GM19025 (cell line): ENCODE data around the gene ZNF543.
"Not testable (repeated sequence)": the region's sequence is repeated elsewhere in the genome, so short reads cannot be mapped to it uniquely, and the experiment has no call there.

Source experiments
- ATAC-seq: cut with Tn5 transposase; IDR thresholded peaks from one replicate; pipeline ENCODE4 v1.9.1; 2021; ENCODE audit warnings: mild to moderate bottlenecking, low read depth, moderate library complexity; ENCODE audit not compliant: unreplicated experiment

ZNF543 gene

DNA sequence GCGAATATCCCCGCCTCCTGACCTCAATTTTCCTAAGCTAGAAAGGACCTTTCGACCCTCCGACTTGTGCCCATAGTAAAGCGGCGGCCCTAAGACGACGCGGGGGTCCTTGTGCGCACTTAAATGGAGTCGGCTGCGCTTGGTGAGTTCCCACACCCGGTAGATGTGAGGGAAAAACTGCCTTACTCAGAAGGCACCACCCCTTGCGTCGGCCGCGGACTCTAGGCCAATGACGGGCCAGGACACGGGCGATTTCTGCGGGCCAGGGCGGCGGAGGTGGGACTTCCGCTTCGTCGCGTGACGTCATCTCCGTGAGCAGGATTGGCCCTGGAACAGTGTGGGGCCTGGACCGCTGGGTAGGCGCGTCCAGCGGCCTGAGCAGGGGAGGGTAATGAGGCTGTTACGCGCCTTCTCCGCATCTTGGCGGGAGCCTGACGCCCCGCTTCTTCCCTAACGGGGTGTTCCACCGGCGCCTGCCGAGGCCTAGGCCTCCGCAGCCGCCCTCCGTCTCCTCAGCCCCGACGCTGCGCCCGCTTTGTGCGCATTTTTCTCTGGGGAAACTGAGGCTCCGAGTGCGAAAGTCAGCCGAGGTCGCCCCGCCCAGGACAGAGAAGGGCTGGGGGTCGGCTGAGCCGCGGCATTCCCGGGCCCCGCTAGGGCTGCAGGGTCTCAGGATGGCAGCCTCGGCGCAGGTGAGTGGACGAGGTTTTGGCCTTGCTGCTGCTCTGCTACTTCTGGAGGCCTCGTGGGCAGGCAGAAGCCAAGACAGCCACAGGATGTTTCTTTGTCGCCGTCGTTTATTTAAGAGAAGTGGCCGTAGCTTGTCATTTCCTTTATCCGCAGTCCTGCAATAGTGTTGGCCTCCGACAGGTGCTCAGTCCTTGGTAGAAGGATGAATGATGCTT is at the start of gene ZNF543:
Gene ZNF543 (plus strand): TSS at position 293 of the 905 bp plus-strand sequence. CDS start 382 bp downstream, at position 675.
- peak; percentile 99 for ATAC-seq

DNA sequence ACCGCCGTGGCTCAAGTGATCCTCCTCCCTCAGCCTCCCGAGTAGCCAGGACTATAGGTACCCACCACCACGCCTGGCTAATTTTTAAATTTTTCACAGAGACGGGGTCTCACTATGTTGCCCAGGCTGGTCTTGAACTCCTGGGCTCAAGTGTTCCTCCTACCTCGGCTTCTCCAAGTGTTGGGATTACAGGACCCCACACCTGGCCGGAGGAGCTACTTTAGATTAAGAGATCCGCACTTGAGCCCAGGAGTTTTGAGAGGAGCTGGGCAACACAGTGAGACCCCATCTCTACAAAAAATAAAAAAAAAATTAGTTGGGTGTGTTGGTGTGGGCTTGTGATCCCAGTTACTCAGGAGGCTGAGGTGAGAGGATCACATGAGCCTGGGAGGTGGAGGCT is 49.0 kb upstream of the ZNF543 start:
- ATAC-seq: no peak

DNA sequence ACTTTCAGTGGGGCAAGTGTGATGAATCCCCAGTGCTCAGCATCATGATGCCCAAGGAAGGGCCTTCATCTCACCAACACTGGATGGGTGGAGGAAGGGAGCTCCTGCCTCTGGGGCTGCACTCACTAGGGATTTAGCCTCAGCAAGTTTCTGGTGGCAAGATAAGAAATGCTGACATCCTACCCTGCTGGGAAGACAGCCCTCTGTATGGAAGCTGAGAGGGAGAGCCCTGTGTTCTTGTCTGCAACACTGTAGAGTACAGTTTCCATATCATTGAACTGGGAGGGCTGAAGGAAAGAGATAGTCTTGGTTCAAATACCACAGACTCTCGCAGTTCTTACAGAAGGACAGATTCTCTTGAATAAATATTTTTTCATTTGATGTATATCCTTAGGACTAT is 47.3 kb upstream of the ZNF543 start:
- ATAC-seq: no peak

DNA sequence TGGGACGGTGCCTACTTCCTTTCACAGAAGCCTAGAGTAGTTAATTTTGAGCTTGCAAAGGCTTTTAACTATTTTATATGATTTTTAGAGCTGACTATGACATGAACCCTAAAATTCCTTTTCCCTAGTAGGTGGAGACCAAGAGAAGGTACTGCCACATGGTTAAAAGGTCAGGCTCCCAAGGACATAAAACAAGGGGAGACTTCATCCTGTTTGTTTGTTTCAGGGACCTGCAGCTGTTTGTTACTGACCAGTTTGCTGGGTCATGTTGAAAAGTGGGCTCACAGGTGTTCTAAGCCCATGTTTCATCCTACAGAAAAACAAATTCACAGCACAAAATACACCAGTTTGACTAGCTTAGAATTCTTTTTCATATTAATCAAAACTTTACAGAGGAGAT is 43.8 kb upstream of the ZNF543 start:
- ATAC-seq: no peak

DNA sequence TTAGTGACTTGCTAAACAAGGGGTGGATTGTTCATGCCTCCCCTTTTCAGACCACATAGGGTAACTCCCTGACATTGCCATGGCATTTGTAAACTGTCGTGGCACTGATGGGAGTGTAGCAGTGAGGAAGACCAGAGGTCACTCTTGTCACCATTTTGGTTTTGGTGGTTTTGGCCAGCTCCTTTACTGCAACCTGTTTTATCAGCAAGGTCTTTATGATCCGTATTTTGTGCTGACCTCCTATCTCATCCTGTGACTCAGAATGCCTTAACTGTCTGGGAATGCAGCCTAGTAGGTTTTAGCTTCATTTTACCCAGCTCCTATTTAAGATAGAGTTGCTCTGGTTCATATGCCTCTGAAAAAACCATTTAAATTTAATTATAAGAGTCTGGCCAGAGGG is 41.8 kb upstream of the ZNF543 start:
- not testable (repeated sequence) for ATAC-seq

DNA sequence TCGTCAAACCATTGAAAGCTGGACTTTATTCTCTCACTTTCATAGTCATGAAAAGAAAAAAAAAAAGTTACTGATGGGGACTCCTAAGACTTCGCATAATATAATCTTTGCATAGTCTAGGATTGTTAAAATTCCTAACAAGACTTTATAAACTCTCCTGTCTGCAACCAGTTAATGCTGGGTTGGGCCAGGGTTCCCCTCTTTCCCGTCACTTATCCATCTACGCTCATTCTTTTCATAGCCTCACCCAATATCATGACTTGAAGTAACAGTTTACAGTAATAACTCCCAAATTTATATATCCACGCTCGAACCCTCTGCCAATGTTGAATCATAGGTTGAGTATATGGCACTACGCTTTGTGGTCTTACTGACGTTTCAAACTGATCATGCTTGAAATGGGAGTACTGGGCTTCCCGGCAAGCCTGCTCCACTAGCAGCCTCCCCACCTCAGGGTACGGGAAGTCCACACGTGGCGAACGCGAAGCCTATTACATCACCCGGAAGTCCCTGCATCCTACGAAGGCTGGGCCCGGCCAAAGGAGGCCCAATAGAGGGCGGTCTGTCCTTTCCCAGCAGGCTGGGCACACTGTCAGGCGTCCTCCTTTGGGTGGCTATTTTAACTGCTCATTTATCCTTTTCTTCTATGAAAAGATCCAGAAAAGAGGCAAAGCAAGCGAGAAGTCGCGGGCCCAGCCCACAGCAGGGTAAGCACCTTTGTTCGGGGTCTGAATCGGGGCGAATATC is 40.7 kb upstream of the ZNF543 start:
- ATAC-seq: peak; percentile 53

DNA sequence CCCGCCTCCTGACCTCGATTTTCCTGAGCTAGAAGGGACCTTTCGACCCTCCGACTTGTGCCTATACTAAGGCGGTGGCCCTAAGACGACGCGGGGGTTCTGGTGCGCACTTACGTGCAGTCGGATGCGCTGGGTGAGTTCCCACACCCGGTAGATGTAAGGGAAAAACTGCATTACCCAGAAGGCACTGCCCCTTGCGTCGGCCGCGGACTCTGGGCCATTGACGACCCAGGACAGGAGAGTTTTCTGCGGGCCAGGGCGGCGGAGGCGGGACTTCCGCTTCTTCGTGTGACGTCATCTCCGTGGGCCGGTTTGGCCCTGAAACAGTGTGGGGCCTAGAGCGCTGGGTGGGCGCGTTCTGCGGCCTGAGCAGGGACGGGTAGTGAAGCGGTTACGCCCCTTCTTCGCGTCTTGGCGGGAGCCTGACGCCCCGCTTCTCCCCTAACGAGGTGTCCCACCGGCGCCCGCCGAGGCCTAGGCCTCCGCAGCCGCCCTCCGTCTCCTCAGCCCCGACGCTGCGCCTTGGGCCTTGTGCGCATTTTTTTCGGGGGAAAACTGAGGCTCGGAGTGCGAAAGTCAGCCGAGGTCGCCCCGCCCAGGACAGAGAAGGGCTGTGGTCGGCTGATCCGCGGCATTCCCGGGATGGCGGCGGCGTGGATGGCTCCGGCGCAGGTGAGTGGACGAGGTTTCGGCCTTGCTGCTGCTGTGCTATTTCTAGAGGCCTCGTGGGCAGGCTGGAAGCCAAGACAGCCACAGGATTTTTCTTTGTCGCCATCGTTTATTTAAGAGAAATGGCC is 39.9 kb upstream of the ZNF543 start, which contains the start of gene ZNF460:
Gene ZNF460 (plus strand): TSS at position 321 of the 797 bp plus-strand sequence. CDS start 322 bp downstream, at position 643.
- peak; percentile 71 for ATAC-seq

DNA sequence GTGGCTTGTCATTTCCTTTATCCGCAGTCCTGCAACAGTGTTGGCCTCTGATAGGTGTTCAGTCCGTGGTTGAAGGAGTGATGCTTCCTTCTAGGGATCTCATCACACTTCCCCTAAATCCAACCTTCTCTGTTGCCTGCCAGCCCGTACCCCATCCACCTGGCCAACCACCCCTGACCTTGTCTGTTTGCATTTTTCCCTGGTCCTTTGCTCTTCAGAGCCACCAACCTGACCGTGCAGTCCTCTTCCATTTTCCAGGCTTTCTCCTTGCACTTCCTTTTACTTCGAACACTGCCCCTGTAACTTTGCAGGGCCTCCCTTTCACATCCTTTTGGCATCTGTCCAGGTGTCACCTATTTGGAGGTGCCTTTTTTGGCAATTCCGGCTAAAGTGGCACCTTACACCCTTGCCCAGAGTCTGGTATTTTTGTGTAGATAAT is 39.3 kb upstream of the ZNF543 start:
- no peak for ATAC-seq

DNA sequence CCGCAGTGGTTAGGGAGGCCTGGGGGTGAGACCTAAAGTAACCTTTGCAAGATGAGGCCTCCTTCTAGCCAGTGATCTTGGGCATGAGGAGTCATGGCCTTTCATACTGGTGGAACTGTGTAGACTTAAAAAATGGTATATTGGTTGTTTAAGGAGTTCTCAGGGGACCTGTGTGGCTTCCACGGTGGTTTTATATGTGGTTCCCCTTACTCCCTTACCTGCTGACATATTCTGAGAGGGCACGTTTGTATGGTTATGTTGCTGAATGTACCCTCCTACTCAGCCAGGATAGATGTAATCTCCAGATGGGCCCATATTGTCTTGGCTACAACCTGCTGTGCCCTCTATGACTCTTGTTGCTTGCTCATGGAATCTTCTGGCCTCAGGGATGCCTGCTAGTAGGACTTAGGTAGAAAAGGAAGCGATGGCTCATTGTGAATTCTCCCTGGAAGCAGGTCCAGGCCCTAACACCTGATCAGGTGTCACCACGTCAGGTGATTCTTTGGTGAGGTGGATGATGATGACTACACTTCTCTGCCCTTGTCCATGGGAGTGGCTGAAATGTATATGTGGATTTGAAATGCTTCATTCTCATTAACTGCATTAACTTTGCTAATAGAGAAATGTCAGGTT is 38.1 kb upstream of the ZNF543 start:
- no peak for ATAC-seq

DNA sequence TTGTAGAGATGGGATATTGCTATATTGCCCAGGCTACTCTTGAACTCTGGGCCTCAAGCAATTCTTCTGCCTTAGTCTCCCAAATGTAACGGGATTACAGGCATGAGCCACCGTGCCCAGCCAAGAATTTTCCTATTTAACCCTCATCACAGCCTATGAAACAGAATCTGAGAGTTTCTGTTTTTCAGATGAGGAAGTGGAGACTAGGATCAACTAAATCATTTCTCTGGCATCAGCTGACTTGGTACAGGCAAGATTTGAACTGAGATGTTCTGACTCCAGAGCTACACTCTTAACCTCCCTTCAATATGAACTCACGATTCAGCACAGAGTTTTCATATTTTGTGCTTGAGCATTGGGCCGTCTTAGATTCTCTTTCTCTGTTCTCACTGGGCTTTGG is 31.9 kb upstream of the ZNF543 start:
- ATAC-seq: no peak

DNA sequence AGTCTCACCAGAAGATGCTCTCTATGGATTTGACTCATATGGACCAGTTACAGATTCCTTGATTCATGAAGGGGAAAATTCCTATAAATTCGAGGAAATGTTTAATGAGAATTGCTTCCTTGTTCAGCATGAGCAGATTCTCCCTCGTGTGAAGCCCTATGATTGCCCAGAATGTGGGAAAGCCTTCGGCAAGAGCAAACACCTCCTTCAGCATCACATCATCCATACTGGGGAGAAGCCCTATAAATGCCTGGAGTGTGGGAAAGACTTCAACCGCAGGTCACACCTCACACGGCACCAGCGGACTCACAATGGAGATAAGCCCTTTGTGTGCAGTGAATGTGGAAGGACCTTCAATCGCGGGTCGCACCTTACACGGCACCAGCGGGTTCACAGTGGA is 29.3 kb upstream of the ZNF543 start:
- ATAC-seq: no peak

DNA sequence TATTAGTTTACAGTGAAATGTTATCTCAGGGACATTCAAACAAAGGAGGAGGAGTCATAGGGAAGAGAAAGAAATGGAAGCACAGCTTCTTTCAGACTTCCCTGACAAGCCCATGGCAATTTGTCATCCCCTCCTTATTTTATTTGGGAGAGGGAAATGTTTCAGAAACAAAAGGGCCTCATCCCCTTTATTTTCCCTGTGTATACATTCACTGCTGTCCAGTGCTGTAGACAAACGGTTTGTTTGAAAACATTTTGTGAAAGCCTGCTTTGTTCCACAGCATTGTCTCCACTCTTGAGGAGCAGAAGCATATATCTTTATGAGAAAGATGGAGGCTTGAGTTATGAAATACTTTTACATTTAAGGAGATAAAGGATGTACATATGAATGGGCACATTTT is 27.7 kb upstream of the ZNF543 start:
- no peak for ATAC-seq

DNA sequence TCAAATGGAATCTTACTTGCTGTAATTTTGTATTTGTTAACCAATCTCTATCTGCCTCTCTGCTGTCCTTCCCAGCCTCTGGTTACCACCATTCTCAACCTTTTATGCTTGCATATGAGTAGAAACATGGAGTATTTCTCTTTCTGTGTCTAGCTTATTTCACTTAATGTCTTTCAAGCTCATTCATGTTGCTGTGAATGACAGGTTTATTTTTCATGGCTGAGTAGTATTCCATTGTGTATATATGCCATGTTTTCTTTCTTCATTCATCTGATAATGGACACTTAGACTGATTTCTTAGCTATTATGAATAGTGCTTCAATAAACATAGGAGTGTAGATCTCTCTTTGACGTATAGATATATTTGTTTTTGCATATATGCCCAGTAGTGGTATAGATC is 26.6 kb upstream of the ZNF543 start:
- ATAC-seq: no peak

DNA sequence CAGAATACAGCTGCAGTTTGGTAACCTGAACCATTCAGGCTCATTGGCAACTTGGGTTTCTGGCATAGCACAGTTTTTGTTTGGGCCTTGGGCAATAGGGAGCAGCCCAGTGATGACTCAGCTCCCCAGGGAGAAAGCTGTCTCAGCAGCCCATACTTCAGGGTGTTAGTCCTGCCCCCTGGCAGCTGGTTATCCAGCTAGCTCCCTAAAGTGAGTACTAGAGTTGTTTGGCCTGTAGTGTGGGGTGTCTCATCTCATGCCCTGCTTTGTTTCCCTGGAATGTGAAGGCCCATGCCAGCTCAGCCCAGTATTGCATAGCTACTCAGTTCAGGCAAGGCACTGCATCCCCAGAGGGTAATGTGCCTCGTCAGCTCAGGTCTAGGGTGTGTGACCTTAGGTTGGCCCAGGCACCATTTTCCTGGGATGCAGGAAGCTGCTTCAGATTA is 18.2 kb upstream of the ZNF543 start:
- ATAC-seq: no peak

DNA sequence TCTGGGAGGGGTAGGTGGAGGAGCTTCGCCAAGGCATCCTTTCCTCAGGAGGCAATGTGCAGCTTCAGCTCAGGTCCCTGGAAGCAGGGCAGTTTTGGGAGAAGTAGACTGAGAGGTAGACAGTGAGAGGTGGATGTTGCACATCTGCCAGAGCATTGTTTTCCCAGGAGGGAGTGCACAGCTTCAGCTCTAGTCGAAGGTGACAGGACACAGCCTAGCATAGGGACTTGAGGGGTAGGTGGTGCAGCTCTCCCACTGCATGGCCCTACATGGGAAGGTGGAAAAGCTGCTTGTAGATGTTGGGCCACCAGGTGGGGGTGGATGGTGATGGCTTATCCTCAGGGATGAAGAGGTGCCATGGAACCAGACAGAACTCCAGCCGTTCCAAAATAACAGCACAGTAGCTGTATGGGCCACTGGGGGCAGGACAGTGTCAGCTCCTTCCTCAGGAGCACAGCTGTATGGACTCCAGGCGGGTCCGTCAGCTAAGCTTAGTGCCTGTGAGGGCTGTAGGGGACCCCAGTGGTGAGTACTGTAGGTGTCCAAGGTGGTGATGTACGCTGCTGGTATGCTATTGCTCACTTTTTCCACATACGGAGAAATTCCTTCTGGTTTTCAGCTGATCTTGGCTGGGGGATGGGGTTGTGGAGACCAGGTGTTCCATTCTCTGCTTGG is 17.4 kb upstream of the ZNF543 start:
- ATAC-seq: no peak

DNA sequence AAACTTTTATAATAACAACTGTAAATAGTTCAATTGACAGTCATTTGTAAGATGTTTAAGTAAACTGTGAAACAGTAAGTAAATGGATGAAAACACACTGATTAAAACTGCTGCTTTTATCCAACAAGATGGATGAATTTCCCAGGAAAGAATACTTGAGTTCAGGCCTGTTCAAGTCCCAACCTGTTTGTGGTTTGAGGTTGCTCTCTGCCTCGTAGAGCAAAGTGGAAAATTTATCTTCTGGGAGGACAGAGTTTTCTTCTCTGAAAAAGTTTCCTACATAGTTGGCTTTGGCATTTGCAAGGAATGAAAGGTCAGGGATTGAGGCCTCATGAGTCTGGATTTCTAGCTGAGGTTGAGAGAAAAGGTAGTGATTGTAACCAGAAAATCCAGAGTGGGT is 15.2 kb upstream of the ZNF543 start:
- ATAC-seq: no peak

DNA sequence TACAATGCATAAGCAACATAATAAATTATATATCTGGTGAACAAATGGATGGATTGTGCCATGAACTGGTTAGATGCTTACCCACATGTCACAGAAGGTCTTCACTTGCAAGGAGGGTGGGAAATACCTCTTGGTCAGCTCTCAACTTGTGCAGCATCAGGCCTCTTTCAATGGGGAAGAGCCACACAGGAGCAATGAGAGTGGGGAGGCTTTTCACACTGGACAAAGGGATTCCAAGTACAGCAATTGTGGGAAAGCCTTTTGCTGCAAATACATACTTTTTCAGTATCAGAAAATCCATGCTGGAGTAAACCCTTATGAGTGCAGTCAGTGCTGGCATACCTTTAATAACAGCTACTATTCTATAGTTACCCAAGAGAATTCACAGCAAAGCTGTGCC is 11.8 kb upstream of the ZNF543 start:
- ATAC-seq: no peak

DNA sequence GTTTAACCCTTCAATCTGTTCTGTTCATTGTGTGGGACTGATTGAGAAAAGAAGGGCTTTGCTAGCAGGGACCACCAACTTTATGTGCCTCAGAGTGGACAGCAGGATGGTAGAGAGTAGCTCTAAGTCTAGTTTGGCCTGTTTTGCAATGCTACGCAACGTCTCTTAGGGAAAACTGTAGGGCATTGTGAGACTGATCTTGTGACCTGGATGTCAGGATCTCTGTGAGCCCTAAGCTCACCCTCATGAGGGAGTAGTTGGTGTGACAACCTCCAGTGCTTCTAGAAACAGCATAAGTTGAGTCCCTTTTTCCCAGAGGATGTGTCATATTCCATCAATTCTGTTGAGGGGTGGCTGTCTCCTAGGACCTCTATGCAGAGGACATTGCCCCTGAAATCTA is 9.5 kb upstream of the ZNF543 start:
- ATAC-seq: no peak

DNA sequence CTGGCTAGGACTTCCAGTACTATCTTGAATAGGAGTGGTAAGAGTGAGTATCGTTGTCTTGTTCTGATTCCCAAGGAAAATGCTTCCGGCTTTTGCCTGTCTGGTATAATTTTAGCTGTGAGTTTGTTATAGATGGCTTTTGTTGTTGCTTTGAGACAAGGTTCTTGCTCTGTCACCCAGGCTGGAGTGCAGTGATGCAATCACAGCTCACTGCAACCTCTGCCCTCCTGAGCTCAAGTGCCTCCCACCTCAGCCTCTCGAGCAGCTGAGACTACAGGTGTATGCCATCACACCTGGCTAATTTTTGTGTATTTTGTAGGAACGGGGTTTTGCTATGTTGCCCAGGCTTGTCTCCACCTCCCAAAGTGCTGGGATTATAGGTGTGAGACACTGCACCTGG is 6.1 kb upstream of the ZNF543 start:
- no peak for ATAC-seq

DNA sequence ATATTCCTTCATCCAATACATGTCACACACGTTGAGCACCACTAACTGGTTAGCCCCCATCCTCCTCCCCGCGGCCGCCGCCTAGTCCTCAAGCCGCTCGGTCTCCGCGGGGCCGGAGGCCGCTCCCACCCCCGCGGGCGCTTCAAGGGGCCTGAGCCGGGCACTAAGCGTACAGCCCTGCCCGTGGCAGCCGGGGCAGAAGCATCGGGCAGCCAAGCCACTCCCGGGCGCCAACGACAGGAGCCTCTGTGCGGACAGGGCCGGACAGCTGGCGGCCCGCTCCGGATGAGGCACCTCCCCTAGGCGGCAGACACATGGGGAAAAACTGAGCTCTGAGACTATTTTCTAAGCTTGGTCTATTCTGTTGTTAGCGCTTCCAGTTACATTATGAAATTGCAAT is 2.8 kb upstream of the ZNF543 start:
- no peak for ATAC-seq
